CD4-positive, alpha-beta T cell (primary cell): ENCODE results near the gene SMARCC2. TPM values are rescaled to one million over a fixed set of nuclear protein-coding genes. Genes with fewer than 3 reads are reported as not detected.

ENCODE experiments used
- ATAC-seq: fragments of 200-7000 bp; cut with Tn5 transposase; one replicate; pipeline ENCODE4 v1.10.0; 2022; ENCODE audit warnings: mild to moderate bottlenecking; ENCODE audit not compliant: poor library complexity
- CTCF ChIA-PET: fragments of 350-600 bp; sonication (Branson Sonifier 250); formaldehyde crosslinking; loops from one replicate; lab custom pipeline; 2021; ENCODE audit warnings: antibody characterized with exemption, inconsistent platforms; lab: Charles Lee
- POLR2A ChIA-PET: fragments of 350-600 bp; sonication (Branson Sonifier 250); formaldehyde crosslinking; loops from one replicate; lab custom pipeline; 2021; ENCODE audit warnings: antibody characterized with exemption, inconsistent platforms; lab: Charles Lee
- DNase-seq, 14 experiments: peaks; one replicate each; pipeline ENCODE4 v3.0.0-alpha.2; 2013 to 2020; ENCODE audit warnings: mixed read lengths in 2 of 14
- H3K27ac ChIP-seq, 2 donors: one replicate each; pipeline versions ENCODE4 v1.5.1 to v1.7.0; 2013; ENCODE audit warnings: low read length in 2 of 2, low read depth in 1 of 2, mild to moderate bottlenecking in 1 of 2
- H3K27me3 ChIP-seq, 2 experiments: 1 replicate in 1 of 2; 2 replicates in 1 of 2; pipeline versions ENCODE4 v1.6.1 to v1.7.0; 2013; ENCODE audit warnings: low read length in 2 of 2, control low read depth in 1 of 2, mild to moderate bottlenecking in 1 of 2, moderate library complexity in 1 of 2; ENCODE audit not compliant: insufficient read depth in 2 of 2, control insufficient read depth in 1 of 2
- H3K36me3 ChIP-seq: one replicate; pipeline ENCODE4 v1.6.1; 2013; ENCODE audit warnings: low read length, control low read depth; ENCODE audit not compliant: insufficient read depth
- H3K4me1 ChIP-seq: one replicate; pipeline ENCODE4 v1.6.1; 2013; ENCODE audit warnings: low read length, control low read depth; ENCODE audit not compliant: insufficient read depth
- H3K4me3 ChIP-seq: one replicate; pipeline ENCODE4 v1.5.1; 2013; ENCODE audit warnings: mild to moderate bottlenecking, low read length, moderate library complexity
- H3K9me3 ChIP-seq, 2 experiments: 1 replicate in 1 of 2; 2 replicates in 1 of 2; pipeline versions ENCODE4 v1.6.1 to v1.7.0; 2013; ENCODE audit warnings: low read length in 2 of 2, mild to moderate bottlenecking in 2 of 2, control low read depth in 1 of 2, moderate library complexity in 1 of 2; ENCODE audit not compliant: control insufficient read depth in 1 of 2, insufficient read depth in 1 of 2
- H3K27ac Mint-ChIP-seq: one replicate; pipeline ENCODE4 v1.8.0; 2020; ENCODE audit warnings: mixed read lengths
- H3K27me3 Mint-ChIP-seq: one replicate; pipeline ENCODE4 v1.8.0; 2021; ENCODE audit warnings: mixed read lengths
- H3K36me3 Mint-ChIP-seq: one replicate; pipeline ENCODE4 v1.8.0; 2021; ENCODE audit warnings: low read depth, mixed read lengths
- H3K4me1 Mint-ChIP-seq: one replicate; pipeline ENCODE4 v1.8.0; 2021; ENCODE audit warnings: low read depth, mixed read lengths
- H3K4me3 Mint-ChIP-seq: one replicate; pipeline ENCODE4 v1.8.0; 2020; ENCODE audit warnings: mild to moderate bottlenecking, mixed read lengths
- H3K9me3 Mint-ChIP-seq: one replicate; pipeline ENCODE4 v1.8.0; 2020; ENCODE audit warnings: mixed read lengths
- intact Hi-C, 2 experiments: fragments of 100-400 bp; cut with DNase I in 1 of 2; cut with micrococcal nuclease in 1 of 2; formaldehyde crosslinking; loops; one replicate each; pipeline versions ENCODE4 v1.15.1 to v1.9.0; 2023 to 2025; cut with DNase I, micrococcal nuclease
- total RNA-seq, 174 experiments: library from RNA in 2 of 174; stranded (reverse) in 2 of 174; gene quantifications; one replicate each; pipeline ENCODE4 v1.2.3 and lab custom pipeline; 2021 to 2026
- TF ChIP-seq, protein P1 (sequence below): fragments of 200-600 bp; IDR thresholded peaks from one replicate; pipeline ENCODE4 v1.8.0; 2022; ENCODE audit warnings: antibody characterized with exemption, mild to moderate bottlenecking

SMARCC2 gene
- total RNA-seq, 2 experiments from 2014 or later: 104 to 109 TPM

DNA sequence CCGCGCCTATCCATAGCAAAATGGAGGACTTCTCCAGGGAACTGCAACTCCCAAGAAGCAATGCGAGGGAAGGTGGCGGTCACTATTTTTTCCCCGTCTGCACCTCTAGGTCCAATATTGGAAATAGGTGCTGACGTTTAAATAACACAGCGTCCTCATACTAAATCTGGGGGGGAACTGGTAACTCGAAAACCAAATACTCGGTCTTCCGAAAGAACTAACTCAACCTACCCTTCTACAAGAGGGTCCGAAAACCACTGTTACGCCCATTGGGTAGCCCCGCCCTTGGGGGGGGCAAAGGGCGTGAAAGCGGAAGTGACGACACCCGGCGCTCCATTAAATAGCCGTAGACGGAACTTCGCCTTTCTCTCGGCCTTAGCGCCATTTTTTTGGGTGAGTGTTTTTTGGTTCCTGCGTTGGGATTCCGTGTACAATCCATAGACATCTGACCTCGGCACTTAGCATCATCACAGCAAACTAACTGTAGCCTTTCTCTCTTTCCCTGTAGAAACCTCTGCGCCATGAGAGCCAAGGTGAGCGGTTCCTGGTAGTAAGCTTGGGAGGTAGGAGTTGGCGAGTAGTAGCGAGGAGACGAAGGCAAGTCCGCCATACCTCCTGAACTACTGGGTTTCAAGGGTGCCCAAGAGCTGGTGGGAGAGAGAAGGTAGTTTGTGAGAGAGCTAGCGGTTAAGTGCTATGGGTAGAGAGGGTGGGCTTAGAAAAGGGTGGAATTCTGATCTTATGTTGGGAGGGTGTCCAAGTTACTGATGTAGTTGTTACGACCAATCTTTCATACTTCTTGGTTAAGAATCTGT, 72.8 kb downstream of the SMARCC2 start, which contains the start of gene RPL41:
Gene RPL41, plus strand, starts transcription at position 367 of the 815 bp plus-strand sequence.
- intact Hi-C loops: loop anchor here (1.0 to 10.0 kb wide), 5 partner anchors 12 to 478 kb away; partner anchors contain the start of genes PA2G4 (in 2 of the 2), PYM1 (in 2 of the 2), MYL6B (in 1 of the 2) and RPS26 (in 1 of the 2)
- Mint-ChIP-seq H3K27me3 (no peaks in the 10 kb centered on the region), H3K27ac (peak within 1 kb of the TSS; percentile 94), H3K36me3 (peaks cover 63% of the 10 kb centered on the region), H3K9me3 (no peaks in the 10 kb centered on the region), H3K4me1 (peaks cover 28% of the 10 kb centered on the region), H3K4me3 (peak within 1 kb of the TSS; percentile 97)
- POLR2A ChIA-PET: interaction anchor here (0.6 to 6.1 kb wide), 37 partner anchors 8 to 1794 kb away, joined by 3 to 233 read pairs (median 6); partner anchors contain the start of genes CD63, CNPY2, COQ10A and DGKA
- Histone ChIP-seq H3K27me3 (no peaks in the 10 kb centered on the region), H3K4me1 (peaks cover 35% of the 10 kb centered on the region), H3K9me3 (no peaks in the 10 kb centered on the region), H3K4me3 (peak within 1 kb of the TSS; percentile 73), H3K36me3 (peaks cover 35% of the 10 kb centered on the region), H3K27ac (peak within 1 kb of the TSS; percentile 75 to 90)
- ATAC-seq: peak; percentile 50
- DNase-seq: peak; percentile 90 to 97 (median 94)
- CTCF ChIA-PET: interaction anchor here (0.8 to 5.0 kb wide), 7 partner anchors 10 to 105 kb away, joined by 3 to 76 read pairs (median 16); partner anchors contain the start of genes ESYT1, RNF41 and SMARCC2
- TF ChIP-seq, protein P1, sequence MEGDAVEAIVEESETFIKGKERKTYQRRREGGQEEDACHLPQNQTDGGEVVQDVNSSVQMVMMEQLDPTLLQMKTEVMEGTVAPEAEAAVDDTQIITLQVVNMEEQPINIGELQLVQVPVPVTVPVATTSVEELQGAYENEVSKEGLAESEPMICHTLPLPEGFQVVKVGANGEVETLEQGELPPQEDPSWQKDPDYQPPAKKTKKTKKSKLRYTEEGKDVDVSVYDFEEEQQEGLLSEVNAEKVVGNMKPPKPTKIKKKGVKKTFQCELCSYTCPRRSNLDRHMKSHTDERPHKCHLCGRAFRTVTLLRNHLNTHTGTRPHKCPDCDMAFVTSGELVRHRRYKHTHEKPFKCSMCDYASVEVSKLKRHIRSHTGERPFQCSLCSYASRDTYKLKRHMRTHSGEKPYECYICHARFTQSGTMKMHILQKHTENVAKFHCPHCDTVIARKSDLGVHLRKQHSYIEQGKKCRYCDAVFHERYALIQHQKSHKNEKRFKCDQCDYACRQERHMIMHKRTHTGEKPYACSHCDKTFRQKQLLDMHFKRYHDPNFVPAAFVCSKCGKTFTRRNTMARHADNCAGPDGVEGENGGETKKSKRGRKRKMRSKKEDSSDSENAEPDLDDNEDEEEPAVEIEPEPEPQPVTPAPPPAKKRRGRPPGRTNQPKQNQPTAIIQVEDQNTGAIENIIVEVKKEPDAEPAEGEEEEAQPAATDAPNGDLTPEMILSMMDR: no peak

DNA sequence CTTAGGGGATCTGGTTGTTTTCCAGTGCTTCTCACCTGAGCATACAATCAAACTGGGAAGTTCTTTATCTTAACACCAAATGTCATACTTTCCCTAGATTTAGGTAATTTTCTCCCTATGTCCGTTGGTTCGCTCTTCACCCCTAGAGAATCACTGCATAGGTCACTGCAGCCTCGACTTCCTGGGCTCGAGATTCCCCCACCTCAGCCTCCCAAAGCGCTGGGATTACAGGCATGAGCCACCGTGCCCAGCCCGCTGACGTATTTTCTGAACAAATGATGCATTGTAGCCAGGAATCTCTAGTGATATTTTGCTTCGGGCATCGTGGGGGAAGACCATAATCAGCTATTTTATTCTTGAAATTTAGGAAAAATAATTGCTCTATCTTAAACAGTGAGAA, 74.0 kb downstream of the SMARCC2 start:
- ChIA-PET CTCF (interaction anchor here (0.9 to 3.5 kb wide), 3 partner anchors 11 to 68 kb away, joined by 3 to 19 read pairs (median 4); no protein-coding TSS in a partner anchor), POLR2A (interaction anchor here (0.7 to 6.1 kb wide), 9 partner anchors 8 to 386 kb away, joined by 3 to 233 read pairs (median 22); partner anchors contain the start of genes ESYT1, PA2G4 and RAB5B)
- Mint-ChIP-seq H3K27me3 (no peaks in the 10 kb centered on the region), H3K4me3 (peak overlapping the region; percentile 97), H3K36me3 (peaks cover 69% of the 10 kb centered on the region), H3K4me1 (peaks cover 28% of the 10 kb centered on the region), H3K27ac (peak overlapping the region; percentile 94), H3K9me3 (no peaks in the 10 kb centered on the region)
- H3K9me3 ChIP-seq: no peaks in the 10 kb centered on the region
- DNase-seq (no peak), ATAC-seq (no peak)
- H3K36me3 ChIP-seq: peaks cover 36% of the 10 kb centered on the region
- intact Hi-C loops: loop anchor here (5.0 to 10.0 kb wide), 3 partner anchors 37 to 479 kb away; partner anchors contain the start of genes PYM1 (in 2 of the 2) and MYL6B (in 1 of the 2)
- H3K4me1 ChIP-seq: peaks cover 35% of the 10 kb centered on the region
- TF ChIP-seq, protein P1: no peak
- peak overlapping the region; percentile 75 to 90 for H3K27ac ChIP-seq
- H3K27me3 ChIP-seq: no peaks in the 10 kb centered on the region
- peak overlapping the region; percentile 73 for H3K4me3 ChIP-seq

DNA sequence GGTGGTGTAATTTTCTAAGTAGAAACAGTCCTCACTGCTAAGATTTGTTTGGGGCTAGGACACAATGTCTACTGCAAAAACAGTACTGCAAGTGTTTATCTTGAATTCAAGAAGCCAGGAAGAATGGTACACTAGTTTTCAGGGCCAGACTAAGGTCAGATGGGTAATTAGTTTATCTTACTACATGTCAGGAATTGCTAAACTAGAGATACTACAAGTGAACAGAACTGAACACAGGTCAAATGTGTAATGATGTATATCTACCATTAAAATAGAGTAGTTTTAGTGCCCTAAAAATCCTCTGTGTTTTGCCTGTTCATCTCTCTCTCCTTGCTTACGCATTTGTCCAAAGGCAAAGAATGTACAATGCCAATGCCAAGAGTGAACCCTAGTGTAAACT, 75.2 kb downstream of the SMARCC2 start:
- H3K36me3 Mint-ChIP-seq: peaks cover 76% of the 10 kb centered on the region
- intact Hi-C loops: loop anchor here in 1 of 2 experiments (10.0 kb wide), 1 partner anchor 481 kb away; no protein-coding TSS in a partner anchor
- Histone ChIP-seq H3K36me3 (peaks cover 44% of the 10 kb centered on the region), H3K9me3 (no peaks in the 10 kb centered on the region), H3K27me3 (no peaks in the 10 kb centered on the region), H3K4me1 (peaks cover 25% of the 10 kb centered on the region), H3K4me3 (no peak overlapping the region), H3K27ac (no peak overlapping the region)
- ChIA-PET CTCF (no interaction called here), POLR2A (no interaction called here)
- peaks cover 21% of the 10 kb centered on the region for H3K4me1 Mint-ChIP-seq
- TF ChIP-seq, protein P1: no peak
- H3K27ac Mint-ChIP-seq: peak overlapping the region; percentile 94
- DNase-seq: no peak
- no peak for ATAC-seq
- no peaks in the 10 kb centered on the region for H3K27me3 Mint-ChIP-seq
- H3K9me3 Mint-ChIP-seq: no peaks in the 10 kb centered on the region
- peak overlapping the region; percentile 64 for H3K4me3 Mint-ChIP-seq

Other genes with a start within 250 kb of the SMARCC2 start
- gene PMEL, start 223.4 kb downstream of the SMARCC2 start, total RNA-seq: not detected
- gene CDK2, start 222.7 kb downstream of the SMARCC2 start, total RNA-seq: 10 to 100 TPM; 15.8 to 16.0 TPM
- gene RAB5B, start 215.4 kb downstream of the SMARCC2 start, total RNA-seq: 10 to 100 TPM; 21.6 to 27.4 TPM
- 1 to 10 TPM in 1 of 2 experiments, under 1 TPM in 1; 0.82 to 1.2 TPM for gene SUOX, start 192.2 kb downstream of the SMARCC2 start, total RNA-seq
- 1 to 10 TPM; 2.5 to 5.0 TPM for gene IKZF4, start 168.4 kb downstream of the SMARCC2 start, total RNA-seq
- gene RPS26, start 147.6 kb downstream of the SMARCC2 start, total RNA-seq: 100 to 1,000 TPM; 118 to 126 TPM
- under 1 TPM; 0.22 to 0.47 TPM for gene ERBB3, start 109.3 kb downstream of the SMARCC2 start, total RNA-seq
- 10 to 100 TPM; 51.0 to 61.0 TPM for gene PA2G4, start 84.9 kb downstream of the SMARCC2 start, total RNA-seq
- gene RPL41, start 72.8 kb downstream of the SMARCC2 start, total RNA-seq: 1,000 to 10,000 TPM; 5,865 to 5,989 TPM
- 1 to 10 TPM; 6.3 to 8.9 TPM for gene ZC3H10, start 71.2 kb downstream of the SMARCC2 start, total RNA-seq
- gene ESYT1, start 61.2 kb downstream of the SMARCC2 start, total RNA-seq: 10 to 100 TPM; 88.5 to 90.3 TPM
- 1 to 10 TPM; 6.2 to 6.4 TPM for gene MYL6B, start 36.9 kb downstream of the SMARCC2 start, total RNA-seq
- 100 to 1,000 TPM; 670 to 673 TPM for gene MYL6, start 31.1 kb downstream of the SMARCC2 start, total RNA-seq
- 10 to 100 TPM; 28.0 to 32.4 TPM for gene RNF41, start 32.4 kb upstream of the SMARCC2 start, total RNA-seq
- 1 to 10 TPM; 7.6 to 9.1 TPM for gene NABP2, start 34.9 kb upstream of the SMARCC2 start, total RNA-seq
- gene SLC39A5, start 40.6 kb upstream of the SMARCC2 start, total RNA-seq: under 1 TPM in 1 of 2 experiments, not detected in 1; 0.33 TPM
- 10 to 100 TPM; 23.9 to 30.8 TPM for gene ANKRD52, start 68.9 kb upstream of the SMARCC2 start, total RNA-seq
- 10 to 100 TPM; 27.6 to 29.2 TPM for gene COQ10A, start 77.5 kb upstream of the SMARCC2 start, total RNA-seq
- 100 to 1,000 TPM; 139 to 145 TPM for gene CS, start 110.8 kb upstream of the SMARCC2 start, total RNA-seq
- gene CNPY2, start 126.5 kb upstream of the SMARCC2 start, total RNA-seq: 10 to 100 TPM; 30.5 to 33.4 TPM
- 100 to 1,000 TPM; 104 to 107 TPM for gene PAN2, start 144.5 kb upstream of the SMARCC2 start, total RNA-seq
- gene IL23A, start 149.4 kb upstream of the SMARCC2 start, total RNA-seq: 10 to 100 TPM; 25.2 to 27.5 TPM
- gene STAT2, start 170.6 kb upstream of the SMARCC2 start, total RNA-seq: 100 to 1,000 TPM; 114 to 125 TPM
- gene APOF, start 173.4 kb upstream of the SMARCC2 start, total RNA-seq: not detected